ENCODE measurements around the gene OR6C75. TPM values are rescaled to one million over a fixed set of nuclear protein-coding genes. Genes with fewer than 3 reads are reported as not detected.
"Not testable (repeated sequence)": the region's sequence is repeated elsewhere in the genome, so short reads cannot be mapped to it uniquely, and the experiment has no call there.

The OR6C75 gene
- total RNA-seq, 2 experiments from 2014 or later: not detected

DNA sequence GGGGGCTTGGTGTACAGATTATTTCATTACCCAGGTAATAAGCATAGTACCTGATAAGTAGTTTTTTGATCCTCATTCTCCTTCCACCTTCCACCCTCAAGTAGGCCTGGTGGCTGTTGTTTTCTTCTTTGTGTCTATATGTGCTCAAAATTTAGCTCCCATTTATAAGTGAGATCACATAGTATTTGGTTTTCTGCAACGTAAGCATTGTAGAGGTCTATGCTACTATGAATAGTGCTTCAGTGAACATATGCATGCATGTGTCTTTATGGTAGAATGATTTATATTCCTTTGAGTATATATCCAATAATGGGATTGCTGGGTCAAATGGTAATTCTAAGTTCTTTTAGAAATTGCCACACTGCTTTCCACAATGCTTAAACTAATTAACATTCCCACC is 46.4 kb downstream of the OR6C75 start:
- ATAC-seq (ENCODE audit: low read depth); DNase-seq; H3K36me3 Mint-ChIP-seq; H3K27ac Mint-ChIP-seq; POLR2A ChIA-PET; H3K4me1 Mint-ChIP-seq; H3K9me3 Mint-ChIP-seq; H3K4me3 Mint-ChIP-seq: not testable (repeated sequence)
- peaks cover 21% of the 10 kb centered on the region for H3K27me3 Mint-ChIP-seq

DNA sequence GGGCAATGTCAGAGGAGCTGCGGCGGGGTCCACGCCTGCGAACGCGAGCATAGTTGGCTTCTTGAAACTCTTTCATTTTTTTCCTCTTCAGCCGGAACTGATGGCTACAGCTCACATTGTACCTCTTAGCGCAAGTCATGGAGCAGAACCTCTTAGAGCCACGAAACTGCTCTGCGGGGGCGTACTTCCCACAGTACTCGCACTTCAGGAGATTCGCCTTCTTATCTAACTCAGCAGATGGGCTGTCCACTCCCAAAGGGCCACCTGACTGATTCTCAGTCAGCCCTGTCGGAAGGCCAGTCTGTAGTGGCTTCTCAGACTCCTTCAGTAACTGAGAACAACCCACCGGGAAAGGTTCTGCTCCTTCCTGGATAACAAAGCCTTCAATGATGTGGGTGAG is 49.4 kb downstream of the OR6C75 start:
- H3K27ac Mint-ChIP-seq; H3K4me3 Mint-ChIP-seq; ATAC-seq (ENCODE audit: low read depth); H3K36me3 Mint-ChIP-seq; DNase-seq; POLR2A ChIA-PET; H3K9me3 Mint-ChIP-seq; H3K4me1 Mint-ChIP-seq: not testable (repeated sequence)
- peaks cover 35% of the 10 kb centered on the region for H3K27me3 Mint-ChIP-seq

DNA sequence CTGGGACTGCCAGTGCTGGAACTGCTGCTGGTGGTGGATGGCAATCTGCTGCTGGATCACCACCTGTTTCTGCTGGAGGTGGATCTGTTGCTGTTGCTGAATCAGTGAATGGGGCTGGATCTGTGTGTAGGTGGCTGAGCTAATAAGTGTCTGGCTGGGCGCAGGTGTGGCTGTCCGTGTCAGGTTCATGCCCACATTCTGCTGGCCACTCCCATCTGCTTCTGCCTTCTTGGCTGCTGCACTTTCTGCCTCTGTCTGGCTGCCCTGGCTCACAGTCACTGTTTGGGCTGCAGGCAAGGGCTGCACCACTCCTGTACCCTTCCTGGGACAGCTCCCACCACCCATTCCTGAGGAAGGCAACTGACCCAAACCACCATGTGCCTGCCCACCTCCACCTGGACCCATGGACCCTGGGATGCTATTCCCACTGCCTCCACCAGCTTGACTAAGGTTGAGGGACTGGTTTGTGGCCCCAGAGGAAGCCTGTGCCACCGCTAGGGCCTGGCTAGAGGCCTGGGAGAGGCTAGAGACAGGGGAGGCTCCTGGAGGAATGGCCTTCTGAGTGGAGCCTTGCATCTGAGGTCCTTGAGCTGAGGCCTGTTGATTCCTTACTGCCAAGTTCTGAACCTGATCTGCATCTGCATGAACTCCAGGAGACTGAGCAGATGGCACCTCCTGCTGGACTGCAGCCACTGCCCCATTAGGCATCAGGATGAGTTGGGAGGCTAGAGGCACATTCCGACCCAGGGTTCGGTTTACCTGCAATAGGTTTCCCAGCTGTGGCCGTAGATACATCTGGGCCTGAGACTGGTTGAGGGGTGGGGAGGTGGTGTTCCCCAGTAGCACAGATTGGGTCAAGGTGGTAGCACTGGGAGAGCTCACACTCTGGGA is 51.0 kb downstream of the OR6C75 start:
- H3K4me3 Mint-ChIP-seq; H3K9me3 Mint-ChIP-seq; POLR2A ChIA-PET; ATAC-seq (ENCODE audit: low read depth); H3K27ac Mint-ChIP-seq; H3K36me3 Mint-ChIP-seq; DNase-seq; H3K4me1 Mint-ChIP-seq: not testable (repeated sequence)
- H3K27me3 Mint-ChIP-seq: peaks cover 34% of the 10 kb centered on the region

DNA sequence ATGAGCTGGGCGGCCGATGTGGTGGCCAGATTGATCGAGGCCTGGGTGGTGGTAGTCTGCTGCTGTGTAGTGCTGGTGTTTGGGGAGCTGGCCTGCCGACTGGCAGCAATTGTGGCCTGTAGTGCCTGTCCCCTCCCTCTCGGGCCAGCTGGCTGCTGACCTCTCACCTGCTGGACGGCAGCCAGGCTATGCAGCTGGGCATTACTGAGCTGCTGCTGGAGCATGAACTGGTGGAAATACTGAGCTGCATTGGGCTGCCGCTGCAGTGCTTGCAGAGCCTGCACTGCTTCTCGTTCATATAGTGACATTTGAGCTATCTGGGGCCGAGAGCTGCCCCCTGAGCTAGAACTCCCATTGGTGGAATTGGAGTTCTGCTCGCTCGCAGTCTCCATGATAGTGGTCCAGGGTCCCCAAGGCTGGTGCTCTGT is 51.6 kb downstream of the OR6C75 start:
- H3K4me1 Mint-ChIP-seq; H3K36me3 Mint-ChIP-seq; POLR2A ChIA-PET; H3K9me3 Mint-ChIP-seq; DNase-seq; H3K4me3 Mint-ChIP-seq; H3K27ac Mint-ChIP-seq; ATAC-seq (ENCODE audit: low read depth): not testable (repeated sequence)
- peaks cover 34% of the 10 kb centered on the region for H3K27me3 Mint-ChIP-seq

DNA sequence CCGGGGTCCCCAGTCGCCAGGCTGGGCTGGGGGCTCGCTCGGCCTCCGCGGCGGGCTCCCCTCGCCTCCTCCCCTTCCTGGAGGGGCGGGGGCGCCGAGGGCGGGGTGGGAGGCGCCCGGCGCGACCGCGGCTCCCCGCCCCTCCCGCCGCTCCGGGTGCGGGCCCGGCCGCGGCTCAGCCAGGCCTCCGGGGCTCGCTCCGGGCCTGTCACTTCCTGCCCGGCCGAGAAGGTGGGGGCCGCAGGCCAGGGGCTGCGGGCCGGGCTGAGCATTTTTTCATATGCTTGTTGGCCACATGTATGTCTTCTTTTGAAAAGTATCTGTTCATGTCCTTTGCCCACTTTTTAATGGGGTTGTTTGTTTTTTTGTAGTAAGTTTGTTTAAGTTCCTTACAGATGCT is 52.1 kb downstream of the OR6C75 start:
- POLR2A ChIA-PET, H3K9me3 Mint-ChIP-seq, H3K36me3 Mint-ChIP-seq, DNase-seq, H3K4me1 Mint-ChIP-seq, H3K27ac Mint-ChIP-seq, H3K4me3 Mint-ChIP-seq: not testable (repeated sequence)
- peak; percentile 68 for ATAC-seq (ENCODE audit: low read depth)
- H3K27me3 Mint-ChIP-seq: peaks cover 34% of the 10 kb centered on the region

DNA sequence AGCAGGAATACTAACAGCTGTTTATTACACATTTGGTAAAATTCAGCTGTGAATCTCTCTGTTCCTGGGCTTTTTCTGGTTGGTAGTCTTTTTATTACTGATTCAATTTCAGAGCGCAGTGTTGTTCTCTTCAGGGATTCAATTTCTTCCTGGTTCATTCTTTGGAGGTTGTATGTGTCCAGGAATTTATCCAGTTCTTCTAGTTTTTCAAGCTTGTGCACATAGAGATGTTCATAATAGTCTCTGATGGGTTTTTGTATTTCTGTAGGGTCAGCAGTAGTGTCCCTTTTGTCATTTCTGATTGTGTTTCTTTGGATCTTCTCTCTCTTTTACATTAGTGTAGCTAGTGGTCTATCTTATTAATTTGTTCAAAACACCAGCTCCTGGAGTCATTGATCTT is 54.2 kb downstream of the OR6C75 start:
- H3K9me3 Mint-ChIP-seq: no peaks in the 10 kb centered on the region
- DNase-seq (no peak), ATAC-seq (ENCODE audit: low read depth) (no peak)
- H3K36me3 Mint-ChIP-seq: no peaks in the 10 kb centered on the region
- H3K4me1 Mint-ChIP-seq: peaks cover 4% of the 10 kb centered on the region
- POLR2A ChIA-PET: no interaction called here
- H3K27me3 Mint-ChIP-seq: peaks cover 36% of the 10 kb centered on the region
- H3K4me3 Mint-ChIP-seq: no peak overlapping the region
- H3K27ac Mint-ChIP-seq: no peak overlapping the region

Other genes starting within 250 kb of the OR6C75 start
- not detected for gene OR9K2, start 236.6 kb upstream of the OR6C75 start, total RNA-seq
- not detected for gene OR10A7, start 141.9 kb upstream of the OR6C75 start, total RNA-seq
- gene OR6C74, start 118.4 kb upstream of the OR6C75 start, total RNA-seq: not detected
- gene OR6C6, start 66.4 kb upstream of the OR6C75 start, total RNA-seq: not detected
- not detected for gene OR6C1, start 48.6 kb upstream of the OR6C75 start, total RNA-seq
- gene OR6C3, start 32.2 kb upstream of the OR6C75 start, total RNA-seq: not detected
- gene OR6C65, start 37.6 kb downstream of the OR6C75 start, total RNA-seq: not detected
- not detected for gene OR6C76, start 63.3 kb downstream of the OR6C75 start, total RNA-seq
- gene OR6C2, start 81.1 kb downstream of the OR6C75 start, total RNA-seq: not detected
- not detected for gene OR6C70, start 107.2 kb downstream of the OR6C75 start, total RNA-seq
- gene OR6C68, start 129.4 kb downstream of the OR6C75 start, total RNA-seq: not detected
- gene OR6C4, start 186.6 kb downstream of the OR6C75 start, total RNA-seq: not detected
- gene OR2AP1, start 209.5 kb downstream of the OR6C75 start, total RNA-seq: not detected

All from activated naive CD8-positive, alpha-beta T cell treated with anti-CD3 and anti-CD28 coated beads, Interleukin-2, amount 10 ng/mL, durations not matched to agents 7 days and 5 days (primary cell).